CD14-positive monocyte (primary cell): ENCODE measurements around the gene DSTYK. TPM values are rescaled to one million over a fixed set of nuclear protein-coding genes. Genes with fewer than 3 reads are reported as not detected.

Experiments used
- DNase-seq, 3 donors: peaks; one replicate each; pipeline ENCODE4 v3.0.0-alpha.2; 2011 to 2022
- H2AFZ ChIP-seq: 2 replicates; pipeline ENCODE4 v1.6.0; 2012; ENCODE audit warnings: mild to moderate bottlenecking, low read depth, low read length, inconsistent platforms; ENCODE audit not compliant: insufficient read depth, poor library complexity, severe bottlenecking
- H3K27ac ChIP-seq, 2 donors: 1 replicate in 1 of 2; 2 replicates in 1 of 2; pipeline ENCODE4 v1.5.1; 2012 to 2013; ENCODE audit warnings: low read length in 2 of 2, control low read depth in 1 of 2, inconsistent platforms in 1 of 2, low read depth in 1 of 2, mild to moderate bottlenecking in 1 of 2
- H3K27me3 ChIP-seq, 2 donors: one replicate each; pipeline versions ENCODE4 v1.6.0 to v1.6.1; 2011 to 2013; ENCODE audit warnings: low read length in 2 of 2; ENCODE audit not compliant: control insufficient read depth in 2 of 2, insufficient read depth in 2 of 2
- H3K36me3 ChIP-seq, 2 donors: replicated peaks in 1 of 2; 1 replicate in 1 of 2; 2 replicates in 1 of 2; pipeline versions ENCODE4 v1.5.1 to v1.6.1; 2012 to 2013; ENCODE audit warnings: low read length in 2 of 2, control low read depth in 1 of 2, inconsistent platforms in 1 of 2, mild to moderate bottlenecking in 1 of 2; ENCODE audit not compliant: insufficient read depth in 2 of 2, control insufficient read depth in 1 of 2
- H3K4me1 ChIP-seq, 2 donors: 1 replicate in 1 of 2; 2 replicates in 1 of 2; pipeline versions ENCODE4 v1.5.1 to v1.6.1; 2012 to 2013; ENCODE audit warnings: low read length in 2 of 2, control low read depth in 1 of 2, inconsistent platforms in 1 of 2, mild to moderate bottlenecking in 1 of 2, moderate library complexity in 1 of 2; ENCODE audit not compliant: insufficient read depth in 2 of 2, control insufficient read depth in 1 of 2
- H3K4me2 ChIP-seq: replicated peaks from 2 replicates; pipeline ENCODE3; 2012; ENCODE audit warnings: low read length, moderate library complexity, mild to moderate bottlenecking; ENCODE audit not compliant: poor library complexity, severe bottlenecking; ENCODE audit errors: extremely low read depth
- H3K4me3 ChIP-seq, 3 experiments: fragments of 200-600 bp in 1 of 3; sonication (generic) in 1 of 3; replicated peaks in 1 of 3; 1 replicate in 2 of 3; 2 replicates in 1 of 3; pipeline ENCODE4 v1.5.1; 2011 to 2013; ENCODE audit warnings: low read length in 3 of 3, mild to moderate bottlenecking in 3 of 3, control low read depth in 2 of 3, low read depth in 2 of 3, inconsistent platforms in 1 of 3, moderate library complexity in 1 of 3
- H3K79me2 ChIP-seq: 2 replicates; pipeline ENCODE4 v1.6.0; 2012; ENCODE audit warnings: mild to moderate bottlenecking, control low read depth, inconsistent platforms, low read length, moderate library complexity; ENCODE audit not compliant: insufficient read depth
- H3K9ac ChIP-seq: 2 replicates; pipeline ENCODE4 v1.6.0; 2017; ENCODE audit warnings: low read length, mild to moderate bottlenecking; ENCODE audit not compliant: insufficient read depth, poor library complexity, severe bottlenecking
- H3K9me3 ChIP-seq, 2 donors: replicated peaks in 1 of 2; 1 replicate in 1 of 2; 2 replicates in 1 of 2; pipeline versions ENCODE4 v1.5.1 to v1.6.1; 2012 to 2013; ENCODE audit warnings: low read length in 2 of 2, control low read depth in 1 of 2; ENCODE audit not compliant: control insufficient read depth in 1 of 2, insufficient read depth in 1 of 2
- H4K20me1 ChIP-seq: 2 replicates; pipeline ENCODE4 v1.6.0; 2012; ENCODE audit warnings: mild to moderate bottlenecking, low read length, control low read depth, moderate library complexity; ENCODE audit not compliant: insufficient read depth
- H3K27ac Mint-ChIP-seq, 7 donors: one replicate each; pipeline ENCODE4 v1.8.0; 2020; ENCODE audit warnings: mild to moderate bottlenecking in 7 of 7, mixed read lengths in 7 of 7, moderate library complexity in 6 of 7, inconsistent platforms in 2 of 7
- H3K27me3 Mint-ChIP-seq, 3 donors: one replicate each; pipeline ENCODE4 v1.8.0; 2021 to 2022; ENCODE audit warnings: low read depth in 3 of 3, mild to moderate bottlenecking in 3 of 3, mixed read lengths in 3 of 3, moderate library complexity in 3 of 3, inconsistent platforms in 1 of 3
- H3K36me3 Mint-ChIP-seq, 2 donors: one replicate each; pipeline ENCODE4 v1.8.0; 2020; ENCODE audit warnings: mixed read lengths in 2 of 2, inconsistent platforms in 1 of 2, mild to moderate bottlenecking in 1 of 2
- H3K4me1 Mint-ChIP-seq: one replicate; pipeline ENCODE4 v1.8.0; 2020; ENCODE audit warnings: mild to moderate bottlenecking, mixed read lengths
- H3K4me3 Mint-ChIP-seq, 2 donors: one replicate each; pipeline ENCODE4 v1.8.0; 2020; ENCODE audit warnings: mild to moderate bottlenecking in 2 of 2, mixed read lengths in 2 of 2, moderate library complexity in 1 of 2
- H3K9me3 Mint-ChIP-seq, 7 donors: one replicate each; pipeline ENCODE4 v1.8.0; 2020 to 2022; ENCODE audit warnings: mixed read lengths in 7 of 7, mild to moderate bottlenecking in 6 of 7, moderate library complexity in 6 of 7, inconsistent platforms in 2 of 7
- WGBS: methylation state at CpG from one replicate; pipeline ENCODE4 v1.1.5; 2013; ENCODE audit warnings: missing lambda C conversion rate; ENCODE audit not compliant: insufficient coverage; 5-methylcytosine and 5-hydroxymethylcytosine counted together
- intact Hi-C, 2 donors: fragments of 100-400 bp; cut with micrococcal nuclease; formaldehyde crosslinking; loops; one replicate each; pipeline versions ENCODE4 v1.15.0 to v1.15.1; 2023
- polyA plus RNA-seq, 3 donors: library from polyadenylated mRNA; depleted of rRNA in 1 of 3; unstranded in 2 of 3; stranded (reverse) in 1 of 3; fragments of 300-500 nt in 2 of 3; fragments of >200 nt in 1 of 3; fragmentation: Illumina TruSeq in 2 of 3; gene quantifications; 1 replicate in 2 of 3; 2 replicates in 1 of 3; pipeline ENCODE4 v1.2.3, GENCODE V29; 2012 to 2021
- TF ChIP-seq, protein P1 (sequence below): fragments of 200-600 bp; IDR thresholded peaks from one replicate; pipeline ENCODE4 v1.8.0; 2022; ENCODE audit warnings: antibody characterized with exemption, mild to moderate bottlenecking

Gene DSTYK
- polyA plus RNA-seq, 3 donors, result 2.9 to 6.5 (median 3.8) TPM

DNA sequence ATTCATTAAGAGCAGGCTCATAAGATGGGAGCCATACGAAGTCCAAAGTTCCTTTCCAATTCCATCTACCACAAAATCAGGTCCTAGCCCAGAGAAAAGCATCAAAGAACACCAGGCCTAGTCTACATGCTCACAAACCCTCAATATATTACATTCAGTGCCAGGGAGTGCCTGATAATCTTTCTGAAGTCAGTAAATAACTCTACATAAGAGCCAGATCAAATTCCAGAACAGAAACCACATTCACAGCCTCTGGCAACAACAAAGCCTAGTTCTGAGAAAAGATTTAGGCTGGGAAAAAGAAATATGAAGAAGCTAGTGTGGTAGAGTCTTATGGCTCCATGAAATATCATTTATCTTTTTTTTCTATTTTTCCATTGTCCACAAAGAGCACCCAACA lies 49.2 kb downstream of the DSTYK start:
- Mint-ChIP-seq H3K4me1 (no peaks in the 10 kb centered on the region), H3K36me3 (peaks cover 83 to 90% of the 10 kb centered on the region in 2 donors), H3K27me3 (no peaks in the 10 kb centered on the region), H3K9me3 (peaks cover 3 to 7% (median 5%) of the 10 kb centered on the region in 7 donors), H3K27ac (no peak overlapping the region), H3K4me3 (no peak overlapping the region)
- Histone ChIP-seq H3K36me3 (peaks cover 82 to 97% of the 10 kb centered on the region in 2 donors), H3K79me2 (peaks cover 6% of the 10 kb centered on the region), H3K4me1 (no peaks in the 10 kb centered on the region), H3K27me3 (no peaks in the 10 kb centered on the region), H3K9ac (no peak overlapping the region), H3K27ac (no peak overlapping the region), H3K4me2 (no peak overlapping the region), H3K4me3 (no peak overlapping the region), H3K9me3 (peaks cover 3 to 6% of the 10 kb centered on the region in 2 donors), H2AFZ (no peak overlapping the region), H4K20me1 (peaks cover 6% of the 10 kb centered on the region)
- no peak for DNase-seq
- 100% methylated on average over 1 of the region's 1 CpG for WGBS
- intact Hi-C loops, result no loop called here
- TF ChIP-seq, protein P1, sequence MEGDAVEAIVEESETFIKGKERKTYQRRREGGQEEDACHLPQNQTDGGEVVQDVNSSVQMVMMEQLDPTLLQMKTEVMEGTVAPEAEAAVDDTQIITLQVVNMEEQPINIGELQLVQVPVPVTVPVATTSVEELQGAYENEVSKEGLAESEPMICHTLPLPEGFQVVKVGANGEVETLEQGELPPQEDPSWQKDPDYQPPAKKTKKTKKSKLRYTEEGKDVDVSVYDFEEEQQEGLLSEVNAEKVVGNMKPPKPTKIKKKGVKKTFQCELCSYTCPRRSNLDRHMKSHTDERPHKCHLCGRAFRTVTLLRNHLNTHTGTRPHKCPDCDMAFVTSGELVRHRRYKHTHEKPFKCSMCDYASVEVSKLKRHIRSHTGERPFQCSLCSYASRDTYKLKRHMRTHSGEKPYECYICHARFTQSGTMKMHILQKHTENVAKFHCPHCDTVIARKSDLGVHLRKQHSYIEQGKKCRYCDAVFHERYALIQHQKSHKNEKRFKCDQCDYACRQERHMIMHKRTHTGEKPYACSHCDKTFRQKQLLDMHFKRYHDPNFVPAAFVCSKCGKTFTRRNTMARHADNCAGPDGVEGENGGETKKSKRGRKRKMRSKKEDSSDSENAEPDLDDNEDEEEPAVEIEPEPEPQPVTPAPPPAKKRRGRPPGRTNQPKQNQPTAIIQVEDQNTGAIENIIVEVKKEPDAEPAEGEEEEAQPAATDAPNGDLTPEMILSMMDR, result no peak

DNA sequence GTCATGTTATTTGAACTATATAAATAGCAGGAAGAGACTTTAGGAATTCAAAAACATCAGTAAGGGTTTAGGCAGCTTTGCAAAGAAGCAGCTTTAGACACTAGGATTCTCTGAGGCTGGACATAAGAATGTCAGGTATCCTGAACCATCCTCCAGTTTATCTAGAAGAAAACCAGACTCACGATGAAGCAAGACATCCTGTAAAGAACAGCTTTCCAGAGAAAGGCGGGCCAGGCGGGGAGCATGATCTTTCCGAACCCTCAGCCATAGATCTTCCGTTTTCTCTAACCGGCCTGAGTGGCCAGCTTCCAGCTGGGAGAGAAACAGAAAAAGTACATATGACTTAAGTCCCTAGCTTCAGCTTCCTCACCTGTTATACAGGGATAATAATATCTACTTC lies 50.4 kb downstream of the DSTYK start:
- Histone ChIP-seq H3K36me3 (peaks cover 86 to 97% of the 10 kb centered on the region in 2 donors), H3K27ac (no peak overlapping the region), H3K4me2 (no peak overlapping the region), H3K4me1 (no peaks in the 10 kb centered on the region), H3K4me3 (no peak overlapping the region), H2AFZ (no peak overlapping the region), H3K27me3 (no peaks in the 10 kb centered on the region), H3K9ac (no peak overlapping the region), H3K9me3 (peaks cover 13 to 18% of the 10 kb centered on the region in 2 donors), H4K20me1 (no peaks in the 10 kb centered on the region), H3K79me2 (peaks cover 4% of the 10 kb centered on the region)
- TF ChIP-seq, protein P1, result no peak
- WGBS, result 100% methylated on average over 4 of the region's 6 CpGs
- peaks cover 16 to 19% (median 17%) of the 10 kb centered on the region in 7 donors for H3K9me3 Mint-ChIP-seq
- H3K4me3 Mint-ChIP-seq, result no peak overlapping the region
- intact Hi-C loops, result no loop called here
- DNase-seq, result no peak
- H3K27me3 Mint-ChIP-seq, result no peaks in the 10 kb centered on the region
- peaks cover 84 to 97% of the 10 kb centered on the region in 2 donors for H3K36me3 Mint-ChIP-seq
- H3K27ac Mint-ChIP-seq, result no peak overlapping the region
- no peaks in the 10 kb centered on the region for H3K4me1 Mint-ChIP-seq
